Ramos (cell line): ENCODE results near the gene ADGRL3.

Experiments used
- in situ Hi-C: fragments of 300-500 bp; cut with MboI; formaldehyde crosslinking; loops from one replicate; pipeline ENCODE4 v1.14.3; 2022; ENCODE audit warnings: low sequenced_read_pairs; ENCODE audit not compliant: unreplicated experiment

Gene ADGRL3

GRCh38 chr4:61200187-61200915 is at the start of gene ADGRL3:
ADGRL3 (plus strand) TSS chr4:61200326.
- in situ Hi-C loops, result no loop called here

- in situ Hi-C loops, result no loop called here
Observed at GRCh38 chr4:61152433-61152832, 47.7 kb upstream of the ADGRL3 start.

- in situ Hi-C loops, result no loop called here
Observed at GRCh38 chr4:61160478-61160877, 39.6 kb upstream of the ADGRL3 start.

GRCh38 chr4:61162116-61162515 is 38.0 kb upstream of the ADGRL3 start:
- in situ Hi-C loops, result no loop called here

- in situ Hi-C loops, result no loop called here
Observed at GRCh38 chr4:61173799-61174198, 26.3 kb upstream of the ADGRL3 start.

- in situ Hi-C loops, result no loop called here
Observed at GRCh38 chr4:61175495-61175894, 24.6 kb upstream of the ADGRL3 start.

GRCh38 chr4:61177367-61177766 is 22.8 kb upstream of the ADGRL3 start:
- in situ Hi-C loops, result no loop called here

- in situ Hi-C loops, result no loop called here
Observed at GRCh38 chr4:61180405-61180804, 19.7 kb upstream of the ADGRL3 start.

GRCh38 chr4:61182915-61183314 is 17.2 kb upstream of the ADGRL3 start:
- in situ Hi-C loops, result no loop called here

- in situ Hi-C loops, result no loop called here
Observed at GRCh38 chr4:61185288-61185687, 14.8 kb upstream of the ADGRL3 start.

- in situ Hi-C loops, result no loop called here
Observed at GRCh38 chr4:61192392-61192791, 7.7 kb upstream of the ADGRL3 start.

GRCh38 chr4:61193863-61194262 is 6.3 kb upstream of the ADGRL3 start:
- in situ Hi-C loops, result no loop called here

- in situ Hi-C loops, result no loop called here
Observed at GRCh38 chr4:61194571-61194970, 5.6 kb upstream of the ADGRL3 start.

GRCh38 chr4:61195101-61195500 is 5.0 kb upstream of the ADGRL3 start:
- in situ Hi-C loops, result no loop called here

GRCh38 chr4:61198686-61199085 is 1.4 kb upstream of the ADGRL3 start:
- in situ Hi-C loops, result no loop called here

GRCh38 chr4:61199873-61200186 is 296 bp upstream of the ADGRL3 start:
- in situ Hi-C loops, result no loop called here

GRCh38 chr4:61200916-61201526 is 895 bp downstream of the ADGRL3 start:
- in situ Hi-C loops, result no loop called here

- in situ Hi-C loops, result no loop called here
Observed at GRCh38 chr4:61201561-61201960, 1.4 kb downstream of the ADGRL3 start.

GRCh38 chr4:61201961-61202637 is 2.0 kb downstream of the ADGRL3 start:
- in situ Hi-C loops, result no loop called here

- in situ Hi-C loops, result no loop called here
Observed at GRCh38 chr4:61202638-61203435, 2.7 kb downstream of the ADGRL3 start.

- in situ Hi-C loops, result no loop called here
Observed at GRCh38 chr4:61203436-61203790, 3.3 kb downstream of the ADGRL3 start.
